K562 (cell line): ENCODE data around the gene SMG9. TPM values are rescaled to one million over a fixed set of nuclear protein-coding genes. Genes with fewer than 3 reads are reported as not detected.

Source experiments
- CBFA2T2 ChIP-seq: fragments of 450-650 bp; conservative IDR thresholded peaks from 2 replicates; pipeline ENCODE4 v1.6.1; 2017; ENCODE audit warnings: mild to moderate bottlenecking
- DIDO1 ChIP-seq: fragments of 450-650 bp; IDR thresholded peaks from 2 replicates; pipeline ENCODE4 v1.6.1; 2016; ENCODE audit warnings: low read depth, missing biosample characterization, missing genetic modification characterization
- ELF2 ChIP-seq: fragments of 250-450 bp; sonication (Bioruptor Pico); IDR thresholded peaks from 2 replicates; pipeline ENCODE4 v1.5.0; 2021; ENCODE audit warnings: mild to moderate bottlenecking
- FOSL1 ChIP-seq: fragments of 200-800 bp; sonication (Bioruptor generic); conservative IDR thresholded peaks from 2 replicates; pipeline ENCODE4 v1.6.1; 2016; ENCODE audit warnings: missing genetic modification characterization, missing compliant biosample characterization
- GTF2E2 ChIP-seq: fragments of 200-800 bp; sonication (Bioruptor generic); IDR thresholded peaks from 2 replicates; pipeline ENCODE4 v1.6.1; 2016; ENCODE audit warnings: missing genetic modification characterization, missing compliant biosample characterization
- HDAC6 ChIP-seq: IDR thresholded peaks from 2 replicates; pipeline ENCODE4 v1.6.1; 2012; ENCODE audit warnings: low read depth, mild to moderate bottlenecking, control low read depth, inconsistent platforms, low read length, moderate library complexity
- KHSRP ChIP-seq: fragments of 450-650 bp; IDR thresholded peaks from 2 replicates; pipeline ENCODE4 v1.6.1; 2017
- NFATC3 ChIP-seq: fragments of 450-650 bp; IDR thresholded peaks from 2 replicates; pipeline ENCODE4 v1.6.1; 2017; ENCODE audit warnings: mild to moderate bottlenecking
- PTRF ChIP-seq: fragments of 450-650 bp; IDR thresholded peaks from 2 replicates; pipeline ENCODE4 v1.6.1; 2016; ENCODE audit warnings: mild to moderate bottlenecking, missing genetic modification characterization, missing compliant biosample characterization
- RFX5 ChIP-seq: IDR thresholded peaks from 2 replicates; pipeline ENCODE4 v1.6.1; 2011; ENCODE audit warnings: low read depth, mild to moderate bottlenecking, improper control_type of control experiment, low read length
- SMAD1 ChIP-seq: fragments of 150-350 bp; IDR thresholded peaks from 2 replicates; pipeline ENCODE4 v1.6.1; 2014; ENCODE audit warnings: low read length, low read depth; ENCODE audit not compliant: partially characterized antibody
- SRSF7 ChIP-seq: fragments of 200-400 bp; formaldehyde crosslinking; optimal IDR thresholded peaks from 2 replicates; pipeline ENCODE3; 2017; ENCODE audit warnings: mild to moderate bottlenecking, low read depth, low read length
- TAL1 ChIP-seq: fragments of 450-650 bp; IDR thresholded peaks from 2 replicates; pipeline ENCODE4 v1.6.1; 2016; ENCODE audit warnings: mild to moderate bottlenecking
- WHSC1 ChIP-seq: IDR thresholded peaks from one replicate; pipeline ENCODE4 v1.6.1; 2012; ENCODE audit warnings: low read length, control low read depth, inconsistent platforms
- ZC3H11A ChIP-seq: IDR thresholded peaks from 2 replicates; pipeline ENCODE4 v1.6.1; 2012; ENCODE audit warnings: low read depth, low read length, improper control_type of control experiment
- ZNF76 ChIP-seq: fragments of 250-450 bp; sonication (Bioruptor Pico); IDR thresholded peaks from 2 replicates; pipeline ENCODE4 v1.4.0; 2020; ENCODE audit warnings: mild to moderate bottlenecking, moderate library complexity, borderline replicate concordance
- polyA plus RNA-seq, 8 experiments: library from polyadenylated mRNA; depleted of rRNA in 4 of 8; stranded (reverse) in 5 of 8; unstranded in 3 of 8; fragments of >200 nt; fragmentation: Nextera tagmentation in 2 of 8; fragmentation: Illumina TruSeq in 1 of 8; extraction: Ambion mirVana in 2 of 8; extraction: Trizol in 1 of 8; gene quantifications; 2 replicates each; pipeline versions ENCODE4 v1.2.1 to v1.2.3, GENCODE V29; 2011 to 2014; ENCODE audit warnings: inconsistent platforms in 1 of 8, missing spikeins in 1 of 8
- total RNA-seq, 7 experiments: library from RNA; depleted of rRNA in 6 of 7; stranded (reverse); fragments of >200 nt in 6 of 7; fragmentation: Illumina TruSeq in 2 of 7; extraction: Trizol in 2 of 7; gene quantifications; 2 replicates each; pipeline versions ENCODE4 v1.2.1 to v1.2.3, GENCODE V29; 2011 to 2021; ENCODE audit warnings: low replicate concordance in 1 of 7
- TF ChIP-seq, protein P1 (sequence below): fragments of 450-650 bp; formaldehyde crosslinking; conservative IDR thresholded peaks from 2 replicates; pipeline ENCODE4 v1.4.0; 2022; ENCODE audit warnings: mild to moderate bottlenecking, missing genetic modification characterization
- TF ChIP-seq, protein P2 (sequence below): sonication (generic); formaldehyde crosslinking; IDR thresholded peaks from 2 replicates; pipeline ENCODE4 v1.8.0; 2023; ENCODE audit warnings: mild to moderate bottlenecking, missing genetic modification reagents
- TF ChIP-seq, protein P3 (sequence below): fragments of 450-650 bp; IDR thresholded peaks from 2 replicates; pipeline ENCODE4 v1.6.1; 2014; ENCODE audit warnings: low read depth, mild to moderate bottlenecking, moderate library complexity, borderline replicate concordance
- TF ChIP-seq, protein P4 (sequence below): IDR thresholded peaks from 2 replicates; pipeline ENCODE4 v1.6.1; 2014; ENCODE audit warnings: antibody characterized with exemption
- TF ChIP-seq, protein P5 (sequence below), 2 experiments: IDR thresholded peaks; 2 replicates each; pipeline ENCODE4 v1.6.1; 2011; ENCODE audit warnings: borderline replicate concordance in 1 of 2, control low read depth in 1 of 2, low read depth in 1 of 2, low read length in 1 of 2, mild to moderate bottlenecking in 1 of 2, mixed read lengths in 1 of 2, moderate library complexity in 1 of 2; ENCODE audit not compliant: insufficient read depth in 1 of 2, insufficient read length in 1 of 2, poor library complexity in 1 of 2, severe bottlenecking in 1 of 2; ENCODE audit errors: extremely low read depth in 1 of 2

Gene SMG9
- total and polyA plus RNA-seq, 9 of the 15 experiments (the other 6 are each of a cell fraction or from before 2014, with no cell fraction given): 1.7 to 79.7 (median 40.2) TPM

DNA sequence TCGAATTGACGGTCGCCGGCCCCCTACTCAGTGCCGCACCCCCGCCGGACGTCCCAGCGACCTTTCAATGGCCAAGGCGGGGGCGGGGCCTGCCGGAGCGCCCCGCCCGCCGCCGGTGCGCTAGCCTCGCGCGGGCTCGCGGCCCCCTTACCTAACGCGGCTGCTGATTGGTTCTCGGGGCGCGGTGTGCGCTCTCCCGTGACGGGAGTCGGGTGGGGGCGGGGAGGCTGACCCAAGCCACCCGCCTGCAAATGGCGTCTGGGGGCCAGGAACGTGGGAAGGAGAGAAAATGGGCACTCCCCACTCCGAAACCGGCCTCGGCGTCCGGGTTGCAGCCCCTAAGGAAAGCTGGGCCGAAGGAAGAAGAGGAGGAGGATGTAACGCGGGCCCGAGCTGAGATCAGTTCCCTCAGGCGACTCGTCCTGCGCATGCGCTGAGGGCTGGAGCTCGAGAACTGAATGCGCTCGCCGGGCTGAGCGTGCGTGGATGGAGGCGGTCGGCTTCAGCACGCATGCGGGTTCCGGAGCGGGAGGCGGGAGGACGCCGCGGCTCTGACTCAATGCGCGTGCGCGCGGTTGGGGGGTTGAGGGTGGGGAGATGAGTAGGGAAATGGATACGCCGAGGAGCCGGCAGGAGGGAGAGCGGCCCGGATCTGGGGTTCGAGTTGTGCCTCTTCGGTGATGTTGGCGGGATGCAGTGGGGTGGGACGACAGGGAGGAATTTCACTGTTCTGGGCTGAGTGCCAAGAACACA, at the start of gene SMG9 (continued):
- TF ChIP-seq DIDO1 (tag) (no peak), KHSRP (no peak), RFX5 (no peak), FOSL1 (tag) (0 out of 2 replicates have a peak, but pooled peaks have one; percentile 51), SRSF7 (no peak), GTF2E2 (no peak; the same call in 1 of the 2 replicates), HDAC6 (no peak), SMAD1 (peak; percentile 31), ZNF76 (no peak), CBFA2T2 (no peak), WHSC1 (no peak), TAL1 (no peak), NFATC3 (no peak), ELF2 (no peak), ZC3H11A (no peak), PTRF (no peak)
- TF ChIP-seq, protein P1, sequence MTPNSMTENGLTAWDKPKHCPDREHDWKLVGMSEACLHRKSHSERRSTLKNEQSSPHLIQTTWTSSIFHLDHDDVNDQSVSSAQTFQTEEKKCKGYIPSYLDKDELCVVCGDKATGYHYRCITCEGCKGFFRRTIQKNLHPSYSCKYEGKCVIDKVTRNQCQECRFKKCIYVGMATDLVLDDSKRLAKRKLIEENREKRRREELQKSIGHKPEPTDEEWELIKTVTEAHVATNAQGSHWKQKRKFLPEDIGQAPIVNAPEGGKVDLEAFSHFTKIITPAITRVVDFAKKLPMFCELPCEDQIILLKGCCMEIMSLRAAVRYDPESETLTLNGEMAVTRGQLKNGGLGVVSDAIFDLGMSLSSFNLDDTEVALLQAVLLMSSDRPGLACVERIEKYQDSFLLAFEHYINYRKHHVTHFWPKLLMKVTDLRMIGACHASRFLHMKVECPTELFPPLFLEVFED: no peak; the same call in 1 of the 2 replicates
- TF ChIP-seq, protein P2, sequence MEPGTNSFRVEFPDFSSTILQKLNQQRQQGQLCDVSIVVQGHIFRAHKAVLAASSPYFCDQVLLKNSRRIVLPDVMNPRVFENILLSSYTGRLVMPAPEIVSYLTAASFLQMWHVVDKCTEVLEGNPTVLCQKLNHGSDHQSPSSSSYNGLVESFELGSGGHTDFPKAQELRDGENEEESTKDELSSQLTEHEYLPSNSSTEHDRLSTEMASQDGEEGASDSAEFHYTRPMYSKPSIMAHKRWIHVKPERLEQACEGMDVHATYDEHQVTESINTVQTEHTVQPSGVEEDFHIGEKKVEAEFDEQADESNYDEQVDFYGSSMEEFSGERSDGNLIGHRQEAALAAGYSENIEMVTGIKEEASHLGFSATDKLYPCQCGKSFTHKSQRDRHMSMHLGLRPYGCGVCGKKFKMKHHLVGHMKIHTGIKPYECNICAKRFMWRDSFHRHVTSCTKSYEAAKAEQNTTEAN (CRISPR knock-in tag): peak; percentile 88
- TF ChIP-seq, protein P3, sequence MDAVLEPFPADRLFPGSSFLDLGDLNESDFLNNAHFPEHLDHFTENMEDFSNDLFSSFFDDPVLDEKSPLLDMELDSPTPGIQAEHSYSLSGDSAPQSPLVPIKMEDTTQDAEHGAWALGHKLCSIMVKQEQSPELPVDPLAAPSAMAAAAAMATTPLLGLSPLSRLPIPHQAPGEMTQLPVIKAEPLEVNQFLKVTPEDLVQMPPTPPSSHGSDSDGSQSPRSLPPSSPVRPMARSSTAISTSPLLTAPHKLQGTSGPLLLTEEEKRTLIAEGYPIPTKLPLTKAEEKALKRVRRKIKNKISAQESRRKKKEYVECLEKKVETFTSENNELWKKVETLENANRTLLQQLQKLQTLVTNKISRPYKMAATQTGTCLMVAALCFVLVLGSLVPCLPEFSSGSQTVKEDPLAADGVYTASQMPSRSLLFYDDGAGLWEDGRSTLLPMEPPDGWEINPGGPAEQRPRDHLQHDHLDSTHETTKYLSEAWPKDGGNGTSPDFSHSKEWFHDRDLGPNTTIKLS: peak; percentile 56; the same call in 1 of the 2 replicates
- TF ChIP-seq, protein P4, sequence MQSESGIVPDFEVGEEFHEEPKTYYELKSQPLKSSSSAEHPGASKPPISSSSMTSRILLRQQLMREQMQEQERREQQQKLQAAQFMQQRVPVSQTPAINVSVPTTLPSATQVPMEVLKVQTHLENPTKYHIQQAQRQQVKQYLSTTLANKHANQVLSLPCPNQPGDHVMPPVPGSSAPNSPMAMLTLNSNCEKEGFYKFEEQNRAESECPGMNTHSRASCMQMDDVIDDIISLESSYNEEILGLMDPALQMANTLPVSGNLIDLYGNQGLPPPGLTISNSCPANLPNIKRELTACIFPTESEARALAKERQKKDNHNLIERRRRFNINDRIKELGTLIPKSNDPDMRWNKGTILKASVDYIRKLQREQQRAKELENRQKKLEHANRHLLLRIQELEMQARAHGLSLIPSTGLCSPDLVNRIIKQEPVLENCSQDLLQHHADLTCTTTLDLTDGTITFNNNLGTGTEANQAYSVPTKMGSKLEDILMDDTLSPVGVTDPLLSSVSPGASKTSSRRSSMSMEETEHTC: peak; percentile 12; the same call in 1 of the 2 replicates
- TF ChIP-seq, protein P5, sequence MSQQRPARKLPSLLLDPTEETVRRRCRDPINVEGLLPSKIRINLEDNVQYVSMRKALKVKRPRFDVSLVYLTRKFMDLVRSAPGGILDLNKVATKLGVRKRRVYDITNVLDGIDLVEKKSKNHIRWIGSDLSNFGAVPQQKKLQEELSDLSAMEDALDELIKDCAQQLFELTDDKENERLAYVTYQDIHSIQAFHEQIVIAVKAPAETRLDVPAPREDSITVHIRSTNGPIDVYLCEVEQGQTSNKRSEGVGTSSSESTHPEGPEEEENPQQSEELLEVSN (IDR thresholded peaks at IDR 0.05; ENCODE audit: borderline replicate concordance in 1 of 2, extremely low read depth in 1 of 2, insufficient read depth in 1 of 2, insufficient read length in 1 of 2, low read depth in 1 of 2, low read length in 1 of 2, poor library complexity in 1 of 2, severe bottlenecking in 1 of 2): peak; percentile 51 to 85
